Thoracic aorta (tissue), 2 donors: ENCODE results near the gene KCNIP4. TPM values are rescaled to one million over a fixed set of nuclear protein-coding genes. Genes with fewer than 3 reads are reported as not detected.

Source experiments
- ATAC-seq: fragments of 150-250 bp; one replicate; pipeline ENCODE4 v1.8.0; 2017; ENCODE audit warnings: low read depth; ENCODE audit not compliant: insufficient number of reproducible peaks, low FRiP score
- DNase-seq: peaks from one replicate; pipeline ENCODE4 v3.0.0-alpha.2; 2020; ENCODE audit warnings: low spot score
- H3K27ac ChIP-seq, 2 donors: fragments of 200-600 bp; sonication (generic); 1 replicate in 1 of 2; 2 replicates in 1 of 2; pipeline ENCODE4 v1.5.1; 2016; ENCODE audit warnings: mild to moderate bottlenecking in 2 of 2, moderate library complexity in 2 of 2
- H3K27me3 ChIP-seq: fragments of 200-600 bp; sonication (generic); replicated peaks from 2 replicates; pipeline ENCODE4 v1.6.0; 2016; ENCODE audit warnings: mild to moderate bottlenecking; ENCODE audit not compliant: insufficient read depth
- H3K36me3 ChIP-seq: fragments of 200-600 bp; sonication (generic); one replicate; pipeline ENCODE4 v1.5.1; 2016
- H3K4me1 ChIP-seq, 2 donors: fragments of 200-600 bp; sonication (generic); 1 replicate in 1 of 2; 2 replicates in 1 of 2; pipeline versions ENCODE4 v1.5.1 to v1.6.0; 2016; ENCODE audit warnings: low read depth in 2 of 2, mild to moderate bottlenecking in 1 of 2; ENCODE audit not compliant: control insufficient read depth in 1 of 2
- H3K4me3 ChIP-seq: fragments of 200-600 bp; sonication (generic); 2 replicates; pipeline ENCODE4 v1.5.1; 2016; ENCODE audit warnings: mild to moderate bottlenecking
- H3K9me3 ChIP-seq: fragments of 200-600 bp; sonication (generic); 2 replicates; pipeline ENCODE4 v1.5.1; 2016
- total RNA-seq, 2 donors: library from RNA; depleted of rRNA; stranded (reverse); fragments of >200 nt; gene quantifications; one replicate each; pipeline versions ENCODE4 v1.1.0 to v1.2.3, GENCODE V29; 2016
- TF ChIP-seq, protein P1 (sequence below): fragments of 200-600 bp; sonication (generic); IDR thresholded peaks from one replicate; pipeline ENCODE4 v1.5.1; 2019; ENCODE audit warnings: antibody characterized with exemption

Gene KCNIP4
- total RNA-seq, 2 donors from 2014 or later = not detected

DNA sequence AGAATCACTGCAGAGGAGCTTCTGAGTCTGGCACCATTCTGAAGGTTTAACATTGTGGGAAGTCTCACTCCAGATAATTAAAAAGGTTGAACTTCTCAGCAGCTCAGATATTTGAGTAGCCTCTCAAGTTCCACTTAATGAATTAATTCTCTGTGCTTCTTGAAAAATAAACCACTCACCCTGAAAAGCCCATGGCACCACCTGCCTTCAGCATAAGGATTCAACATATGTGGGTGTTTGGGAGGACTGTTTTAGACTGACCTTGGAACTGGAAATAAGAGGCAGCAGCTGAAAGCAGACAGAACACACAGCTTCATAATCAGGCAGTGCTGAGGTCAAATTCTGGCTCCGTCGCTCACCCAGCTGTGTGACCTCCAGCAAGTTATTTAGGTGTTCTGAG, 100.6 kb downstream of the KCNIP4 start:
- H3K27me3 ChIP-seq = no peaks in the 10 kb centered on the region

DNA sequence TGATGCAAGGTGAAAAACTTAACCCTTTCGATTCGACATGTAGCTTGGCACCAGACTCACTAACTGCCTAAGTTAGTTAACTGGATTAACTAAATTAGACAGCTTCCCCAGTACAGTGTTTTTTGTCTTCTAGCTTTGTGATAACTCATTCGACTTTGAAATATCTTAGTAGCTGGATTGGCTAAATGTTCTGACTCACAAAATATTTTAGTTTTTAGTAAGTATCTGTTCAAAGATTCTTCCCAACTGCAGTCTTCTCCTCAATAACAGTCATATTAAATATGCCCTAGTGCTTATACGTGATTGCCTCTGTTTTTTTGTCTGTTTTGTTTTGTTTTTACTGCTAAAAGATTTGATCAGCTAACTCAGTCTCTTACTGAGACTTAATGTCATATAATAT, 102.9 kb downstream of the KCNIP4 start:
- ATAC-seq (no peak), DNase-seq (no peak)
- Histone ChIP-seq H3K4me3 (no peak overlapping the region), H3K4me1 (no peaks in the 10 kb centered on the region), H3K9me3 (no peaks in the 10 kb centered on the region), H3K36me3 (no peaks in the 10 kb centered on the region), H3K27ac (no peak overlapping the region), H3K27me3 (no peaks in the 10 kb centered on the region)
- TF ChIP-seq, protein P1, sequence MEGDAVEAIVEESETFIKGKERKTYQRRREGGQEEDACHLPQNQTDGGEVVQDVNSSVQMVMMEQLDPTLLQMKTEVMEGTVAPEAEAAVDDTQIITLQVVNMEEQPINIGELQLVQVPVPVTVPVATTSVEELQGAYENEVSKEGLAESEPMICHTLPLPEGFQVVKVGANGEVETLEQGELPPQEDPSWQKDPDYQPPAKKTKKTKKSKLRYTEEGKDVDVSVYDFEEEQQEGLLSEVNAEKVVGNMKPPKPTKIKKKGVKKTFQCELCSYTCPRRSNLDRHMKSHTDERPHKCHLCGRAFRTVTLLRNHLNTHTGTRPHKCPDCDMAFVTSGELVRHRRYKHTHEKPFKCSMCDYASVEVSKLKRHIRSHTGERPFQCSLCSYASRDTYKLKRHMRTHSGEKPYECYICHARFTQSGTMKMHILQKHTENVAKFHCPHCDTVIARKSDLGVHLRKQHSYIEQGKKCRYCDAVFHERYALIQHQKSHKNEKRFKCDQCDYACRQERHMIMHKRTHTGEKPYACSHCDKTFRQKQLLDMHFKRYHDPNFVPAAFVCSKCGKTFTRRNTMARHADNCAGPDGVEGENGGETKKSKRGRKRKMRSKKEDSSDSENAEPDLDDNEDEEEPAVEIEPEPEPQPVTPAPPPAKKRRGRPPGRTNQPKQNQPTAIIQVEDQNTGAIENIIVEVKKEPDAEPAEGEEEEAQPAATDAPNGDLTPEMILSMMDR = no peak

More for the DNA sequence above, 100.6 kb downstream of the KCNIP4 start:
- no peak for ATAC-seq
- Histone ChIP-seq H3K36me3 (no peaks in the 10 kb centered on the region), H3K4me3 (no peak overlapping the region), H3K27ac (no peak overlapping the region), H3K9me3 (no peaks in the 10 kb centered on the region), H3K4me1 (no peaks in the 10 kb centered on the region)
- TF ChIP-seq, protein P1 = no peak
- no peak for DNase-seq

GRCh38 chr4:21835712-21836111, 112.9 kb downstream of the KCNIP4 start:
- no peak overlapping the region for H3K27ac ChIP-seq
- no peaks in the 10 kb centered on the region for H3K36me3 ChIP-seq
- ATAC-seq (no peak), DNase-seq (no peak)
- TF ChIP-seq, protein P1 = no peak
- H3K4me3 ChIP-seq = no peak overlapping the region
- no peaks in the 10 kb centered on the region for H3K4me1 ChIP-seq
- H3K9me3 ChIP-seq = no peaks in the 10 kb centered on the region
- H3K27me3 ChIP-seq = no peaks in the 10 kb centered on the region

DNA sequence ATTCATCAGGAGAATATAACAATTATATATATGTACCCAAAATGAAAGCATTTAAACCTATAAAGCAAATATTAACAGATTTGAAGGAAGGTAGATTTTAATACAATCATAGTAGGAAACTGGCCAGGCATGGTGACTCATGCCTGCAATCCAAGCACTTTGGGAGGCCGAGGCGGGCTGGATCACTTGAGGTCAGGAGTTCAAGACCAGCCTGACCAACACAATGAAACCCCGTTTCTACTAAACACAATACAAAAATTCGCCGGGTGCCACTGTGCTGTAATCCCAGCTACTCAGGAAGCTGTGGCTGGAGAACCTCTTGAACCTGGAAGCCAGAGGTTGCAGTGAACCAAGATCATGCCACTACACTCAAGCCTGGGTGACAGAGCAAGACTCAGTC, 118.3 kb downstream of the KCNIP4 start:
- no peaks in the 10 kb centered on the region for H3K4me1 ChIP-seq
- no peak for DNase-seq
- no peak for ATAC-seq
- no peaks in the 10 kb centered on the region for H3K9me3 ChIP-seq
- H3K4me3 ChIP-seq = no peak overlapping the region
- no peaks in the 10 kb centered on the region for H3K36me3 ChIP-seq
- H3K27ac ChIP-seq = no peak overlapping the region
- TF ChIP-seq, protein P1 = no peak
- H3K27me3 ChIP-seq = no peaks in the 10 kb centered on the region

GRCh38 chr4:21827575-21827974, 121.0 kb downstream of the KCNIP4 start:
- Histone ChIP-seq H3K27me3 (no peaks in the 10 kb centered on the region), H3K9me3 (no peaks in the 10 kb centered on the region), H3K27ac (no peak overlapping the region), H3K4me3 (no peak overlapping the region), H3K36me3 (no peaks in the 10 kb centered on the region), H3K4me1 (no peaks in the 10 kb centered on the region)
- ATAC-seq = no peak
- TF ChIP-seq, protein P1 = no peak
- DNase-seq = no peak
